Adrenal gland (tissue), 5 donors: ENCODE results near the gene FUT6.

Experiments
- CTCF ChIP-seq, 6 experiments: fragments of 450-650 bp in 4 of 6; fragments of 200-600 bp in 2 of 6; sonication (generic) in 1 of 6; IDR thresholded peaks; 1 replicate in 5 of 6; 2 replicates in 1 of 6; pipeline versions ENCODE4 v1.5.1 to v1.8.0; 2016 to 2021; ENCODE audit warnings: antibody characterized with exemption in 6 of 6, mild to moderate bottlenecking in 2 of 6, moderate library complexity in 1 of 6
- POLR2A ChIP-seq, 2 donors: fragments of 450-650 bp; IDR thresholded peaks; one replicate each; pipeline ENCODE4 v1.6.1; 2017; ENCODE audit warnings: antibody characterized with exemption in 2 of 2, mild to moderate bottlenecking in 2 of 2, moderate library complexity in 1 of 2
- donor health status: DM: no; HTN: no; CAD: no.

DNA sequence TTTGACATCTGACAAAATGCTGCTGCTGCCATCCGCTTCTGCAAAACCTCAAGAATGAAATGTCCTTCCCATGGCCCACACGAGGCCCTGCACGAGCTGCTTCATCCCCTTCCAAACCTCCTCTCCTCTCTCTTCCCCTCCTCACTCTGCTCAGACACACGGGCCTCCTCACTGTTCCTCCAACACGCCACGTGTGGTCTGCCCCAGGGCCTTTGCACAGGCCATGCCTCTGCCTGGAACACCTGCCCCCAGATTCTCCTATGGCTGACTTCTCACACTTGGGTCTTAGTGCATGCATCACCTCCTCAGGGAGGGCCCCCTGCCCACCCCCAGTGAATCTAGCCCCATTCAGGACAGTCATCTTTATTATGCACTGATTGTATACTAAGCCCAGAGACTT is 18.7 kb downstream of the FUT6 start:
- TF ChIP-seq POLR2A (IDR thresholded peaks at IDR 0.05) (no peak), CTCF (IDR thresholded peaks at IDR 0.05) (no peak)
